ENCODE data around the gene OTOA. TPM values are rescaled to one million over a fixed set of nuclear protein-coding genes. Genes with fewer than 3 reads are reported as not detected.
"Not testable (repeated sequence)": the region's sequence is repeated elsewhere in the genome, so short reads cannot be mapped to it uniquely, and the experiment has no call there.

Gene OTOA
- total RNA-seq, 1 donor from 2014 or later: not detected

DNA sequence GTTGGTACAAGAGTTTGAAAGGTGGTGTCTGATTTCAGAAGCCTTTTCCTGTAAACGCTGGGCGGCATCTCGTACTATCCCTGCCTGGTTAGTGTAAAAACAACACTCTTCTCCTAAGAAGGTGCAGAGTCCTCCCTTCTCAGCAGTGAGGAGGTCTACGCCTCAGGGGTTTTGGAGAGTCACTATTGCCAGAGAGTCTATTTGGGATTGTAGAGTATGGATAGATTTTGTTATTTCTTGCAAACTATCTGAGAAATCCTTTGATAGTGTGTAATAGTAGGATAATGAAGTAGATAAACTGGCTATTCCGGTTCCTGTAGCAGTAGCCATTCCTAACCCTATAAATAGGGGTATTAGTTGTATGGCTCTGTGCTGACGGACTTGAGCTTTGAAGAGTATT lies 32.9 kb upstream of the OTOA start:
- Mint-ChIP-seq H3K36me3 (ENCODE audit: low read depth) (peaks cover 36% of the 10 kb centered on the region), H3K4me1 (ENCODE audit: low read depth) (peaks cover 26% of the 10 kb centered on the region)
- H3K27me3 Mint-ChIP-seq (ENCODE audit: insufficient read depth); H3K9me3 Mint-ChIP-seq; DNase-seq (ENCODE audit: low spot score); intact Hi-C loops (cut with micrococcal nuclease); H3K27ac Mint-ChIP-seq; H3K4me3 Mint-ChIP-seq: not testable (repeated sequence)

DNA sequence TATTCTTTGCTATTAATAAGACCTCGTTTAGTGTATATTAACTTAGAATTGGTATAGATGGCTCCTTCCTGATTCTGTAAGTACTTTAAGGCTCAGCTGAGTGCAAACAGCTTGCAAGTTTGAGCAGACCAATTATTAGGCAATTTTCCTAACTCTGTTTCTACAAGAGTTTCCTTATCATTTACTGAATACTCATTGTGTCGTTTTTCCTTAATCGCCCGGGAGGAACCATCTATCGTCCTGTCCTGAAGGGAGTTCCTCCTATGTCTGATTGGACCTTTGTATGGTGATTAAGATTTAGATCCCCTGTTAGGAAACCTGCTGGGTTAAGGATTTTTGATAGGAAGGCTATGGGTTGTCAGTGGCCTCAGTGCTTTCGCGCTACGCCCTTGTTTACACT lies 32.4 kb upstream of the OTOA start:
- H3K9me3 Mint-ChIP-seq; intact Hi-C loops (cut with micrococcal nuclease); H3K27me3 Mint-ChIP-seq (ENCODE audit: insufficient read depth); H3K27ac Mint-ChIP-seq; H3K4me3 Mint-ChIP-seq; DNase-seq (ENCODE audit: low spot score): not testable (repeated sequence)
- Mint-ChIP-seq H3K36me3 (ENCODE audit: low read depth) (peaks cover 33% of the 10 kb centered on the region), H3K4me1 (ENCODE audit: low read depth) (peaks cover 20% of the 10 kb centered on the region)

DNA sequence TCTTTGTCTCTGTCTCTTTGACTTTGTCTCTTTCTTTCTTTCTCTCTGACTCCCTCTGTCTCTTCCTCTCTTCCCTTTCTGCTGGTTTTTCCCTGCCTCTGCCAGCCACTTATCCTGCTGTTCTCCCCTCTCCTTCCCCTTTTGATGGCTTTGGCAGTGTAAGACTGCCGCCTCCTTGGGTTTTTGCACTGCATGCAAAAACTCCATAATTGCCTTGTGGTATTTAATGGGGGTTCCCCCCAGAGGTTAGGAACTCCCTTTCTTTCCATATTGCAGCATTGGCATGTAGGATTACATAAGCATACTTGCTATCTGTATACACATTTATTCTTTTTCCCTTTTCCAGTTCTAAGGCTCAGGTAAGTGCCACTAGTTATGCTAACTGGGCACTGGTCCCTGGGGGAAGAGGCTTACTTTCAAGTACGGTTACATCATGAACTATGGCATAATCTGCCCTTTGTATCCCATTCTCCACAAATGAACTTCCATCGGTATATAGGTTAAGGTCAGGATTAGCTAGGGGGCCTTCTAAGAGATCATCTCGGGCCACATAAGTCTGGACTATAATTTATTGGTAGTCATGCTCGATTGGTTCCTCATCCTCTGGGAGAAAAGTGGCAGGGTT lies 31.7 kb upstream of the OTOA start:
- H3K27me3 Mint-ChIP-seq (ENCODE audit: insufficient read depth); intact Hi-C loops (cut with micrococcal nuclease); H3K9me3 Mint-ChIP-seq; H3K4me3 Mint-ChIP-seq; DNase-seq (ENCODE audit: low spot score); H3K27ac Mint-ChIP-seq: not testable (repeated sequence)
- Mint-ChIP-seq H3K36me3 (ENCODE audit: low read depth) (peaks cover 28% of the 10 kb centered on the region), H3K4me1 (ENCODE audit: low read depth) (peaks cover 14% of the 10 kb centered on the region)

DNA sequence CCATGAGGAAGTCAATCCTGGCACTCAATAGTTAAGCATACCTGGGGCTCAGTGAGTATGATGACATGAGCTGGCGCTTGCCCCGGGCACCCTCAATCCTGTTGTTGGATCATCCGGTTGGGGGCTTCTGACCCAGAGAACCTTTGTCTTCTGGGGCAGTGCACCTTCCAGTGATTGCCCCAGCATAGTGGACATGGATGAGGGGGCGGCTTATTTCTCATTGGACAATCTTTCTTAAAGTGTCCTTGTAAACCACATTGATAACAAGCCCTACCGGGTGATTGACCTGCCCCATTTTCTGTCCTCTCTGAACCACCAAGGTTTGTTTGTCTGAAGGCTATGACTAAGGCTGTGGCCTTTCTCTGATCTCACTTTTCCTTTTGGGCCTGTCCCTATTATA lies 29.6 kb upstream of the OTOA start:
- no peaks in the 10 kb centered on the region for H3K9me3 Mint-ChIP-seq
- intact Hi-C loops (cut with micrococcal nuclease): no loop called here
- H3K36me3 Mint-ChIP-seq (ENCODE audit: low read depth): peaks cover 19% of the 10 kb centered on the region
- no peak overlapping the region for H3K4me3 Mint-ChIP-seq
- no peak for DNase-seq (ENCODE audit: low spot score)
- H3K4me1 Mint-ChIP-seq (ENCODE audit: low read depth): peaks cover 20% of the 10 kb centered on the region
- H3K27me3 Mint-ChIP-seq (ENCODE audit: insufficient read depth): no peaks in the 10 kb centered on the region
- no peak overlapping the region for H3K27ac Mint-ChIP-seq

DNA sequence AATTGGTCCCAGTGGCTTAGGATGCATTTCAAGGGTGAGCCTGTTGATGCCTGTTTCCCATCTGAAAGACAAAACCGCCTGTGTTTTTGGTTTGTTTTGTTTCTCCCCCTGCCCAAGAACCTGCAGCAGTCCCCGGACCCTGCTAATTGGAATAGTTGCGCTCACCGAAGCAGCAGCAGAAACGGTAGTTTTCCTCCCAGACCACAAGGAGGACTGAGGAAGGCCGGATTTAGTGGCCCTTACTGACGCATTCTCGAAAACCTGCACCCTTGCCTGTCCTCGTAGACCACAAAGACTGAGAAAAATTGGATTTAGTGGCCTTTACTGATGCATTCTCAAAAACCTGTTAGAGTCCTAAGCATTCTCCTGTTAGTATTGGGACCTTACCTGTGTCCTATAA lies 28.1 kb upstream of the OTOA start:
- intact Hi-C loops (cut with micrococcal nuclease); H3K4me3 Mint-ChIP-seq; H3K27ac Mint-ChIP-seq; H3K9me3 Mint-ChIP-seq; DNase-seq (ENCODE audit: low spot score); H3K27me3 Mint-ChIP-seq (ENCODE audit: insufficient read depth): not testable (repeated sequence)
- peaks cover 13% of the 10 kb centered on the region for H3K36me3 Mint-ChIP-seq (ENCODE audit: low read depth)
- peaks cover 20% of the 10 kb centered on the region for H3K4me1 Mint-ChIP-seq (ENCODE audit: low read depth)

DNA sequence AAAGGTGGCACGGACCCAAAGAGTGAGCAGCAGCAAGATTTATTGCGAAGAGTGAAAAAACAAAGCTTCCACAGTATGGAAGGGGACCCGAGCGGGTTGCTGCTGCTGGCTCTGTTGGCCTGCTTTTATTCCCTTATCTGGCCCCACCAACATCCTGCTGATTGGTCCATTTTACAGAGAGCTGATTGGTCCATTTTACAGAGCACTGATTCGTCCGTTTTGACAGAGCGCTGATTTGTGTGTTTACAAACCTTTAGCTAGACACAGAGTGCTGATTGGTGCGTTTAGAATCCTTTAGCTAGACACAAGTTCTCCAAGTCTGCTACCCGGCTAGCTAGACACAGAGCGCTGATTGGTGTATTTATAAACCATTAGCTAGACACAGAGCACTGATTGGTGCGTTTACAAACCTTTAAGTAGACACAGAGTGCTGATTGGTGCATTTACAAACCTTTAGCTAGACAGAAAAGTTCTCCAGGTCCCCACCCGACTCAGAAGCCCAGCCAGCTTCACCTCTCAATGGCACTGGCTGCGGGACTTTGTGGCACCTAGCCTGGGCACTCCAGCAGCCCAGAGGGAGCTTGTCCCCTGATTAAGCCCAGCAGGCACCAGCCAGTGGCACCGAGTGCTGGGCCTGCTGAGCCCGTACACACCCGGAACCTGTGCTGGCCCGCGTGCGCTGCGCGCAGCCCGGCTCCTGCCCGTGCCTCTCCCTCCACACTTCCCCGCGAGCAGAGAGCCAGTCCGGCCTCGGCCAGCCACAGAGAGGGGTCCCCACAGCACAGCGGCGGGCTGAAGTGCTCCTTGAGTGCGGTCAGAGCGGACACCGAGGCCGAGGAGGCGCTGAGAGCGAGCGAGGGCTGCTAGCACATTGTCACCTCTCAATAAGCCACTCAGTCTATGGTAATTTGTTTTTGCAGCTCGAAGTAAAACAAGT lies 26.5 kb upstream of the OTOA start:
- Mint-ChIP-seq H3K4me1 (ENCODE audit: low read depth) (peaks cover 12% of the 10 kb centered on the region), H3K36me3 (ENCODE audit: low read depth) (peaks cover 8% of the 10 kb centered on the region), H3K27me3 (ENCODE audit: insufficient read depth) (no peaks in the 10 kb centered on the region), H3K4me3 (no peak overlapping the region), H3K27ac (no peak overlapping the region), H3K9me3 (no peaks in the 10 kb centered on the region)
- intact Hi-C loops (cut with micrococcal nuclease): no loop called here
- DNase-seq (ENCODE audit: low spot score): no peak

DNA sequence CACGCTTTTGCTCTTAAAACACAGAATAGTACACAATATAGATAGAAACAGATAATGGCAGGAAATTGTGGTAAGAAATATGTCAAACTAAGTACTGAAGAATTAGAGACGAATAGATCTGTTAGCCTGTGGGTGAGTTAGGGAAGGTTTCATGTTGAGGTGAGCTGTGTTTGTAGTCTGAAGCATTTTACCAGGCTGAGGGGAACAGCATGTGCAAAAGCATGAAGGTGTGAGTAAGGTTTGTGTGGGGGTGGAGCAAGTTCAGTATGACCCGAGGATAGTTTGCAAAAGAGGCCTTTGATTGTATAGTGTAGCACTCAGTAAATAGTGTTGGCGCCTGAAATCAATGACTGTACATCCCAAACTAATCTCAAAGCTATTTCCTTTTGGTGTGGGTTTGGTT lies 25.2 kb upstream of the OTOA start:
- peaks cover 9% of the 10 kb centered on the region for H3K4me1 Mint-ChIP-seq (ENCODE audit: low read depth)
- no peaks in the 10 kb centered on the region for H3K27me3 Mint-ChIP-seq (ENCODE audit: insufficient read depth)
- peak overlapping the region; percentile 35 for H3K27ac Mint-ChIP-seq
- peaks cover 8% of the 10 kb centered on the region for H3K36me3 Mint-ChIP-seq (ENCODE audit: low read depth)
- H3K4me3 Mint-ChIP-seq: no peak overlapping the region
- H3K9me3 Mint-ChIP-seq: no peaks in the 10 kb centered on the region
- no peak for DNase-seq (ENCODE audit: low spot score)
- intact Hi-C loops (cut with micrococcal nuclease): no loop called here

DNA sequence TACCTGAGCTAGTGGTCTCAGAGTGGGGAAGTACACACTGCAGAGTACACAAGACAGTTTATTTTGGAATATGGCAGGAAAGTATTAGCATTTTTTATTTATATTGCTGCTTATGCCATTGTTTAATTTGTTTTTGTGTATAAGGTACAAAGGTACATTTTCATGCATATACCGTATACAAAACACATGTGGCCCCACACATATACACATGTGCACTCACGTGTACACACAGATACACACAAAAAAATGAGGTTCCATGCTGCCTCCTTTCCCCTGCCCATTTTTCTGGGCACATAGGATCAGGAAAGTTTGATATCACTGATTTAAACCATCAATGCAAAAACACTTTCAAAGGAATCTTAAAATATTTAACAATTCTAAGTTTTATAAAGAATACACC lies 24.3 kb upstream of the OTOA start:
- H3K36me3 Mint-ChIP-seq (ENCODE audit: low read depth): peaks cover 11% of the 10 kb centered on the region
- H3K4me3 Mint-ChIP-seq: no peak overlapping the region
- peaks cover 9% of the 10 kb centered on the region for H3K4me1 Mint-ChIP-seq (ENCODE audit: low read depth)
- no peak overlapping the region for H3K27ac Mint-ChIP-seq
- H3K9me3 Mint-ChIP-seq: no peaks in the 10 kb centered on the region
- H3K27me3 Mint-ChIP-seq (ENCODE audit: insufficient read depth): no peaks in the 10 kb centered on the region
- no peak for DNase-seq (ENCODE audit: low spot score)
- intact Hi-C loops (cut with micrococcal nuclease): no loop called here

DNA sequence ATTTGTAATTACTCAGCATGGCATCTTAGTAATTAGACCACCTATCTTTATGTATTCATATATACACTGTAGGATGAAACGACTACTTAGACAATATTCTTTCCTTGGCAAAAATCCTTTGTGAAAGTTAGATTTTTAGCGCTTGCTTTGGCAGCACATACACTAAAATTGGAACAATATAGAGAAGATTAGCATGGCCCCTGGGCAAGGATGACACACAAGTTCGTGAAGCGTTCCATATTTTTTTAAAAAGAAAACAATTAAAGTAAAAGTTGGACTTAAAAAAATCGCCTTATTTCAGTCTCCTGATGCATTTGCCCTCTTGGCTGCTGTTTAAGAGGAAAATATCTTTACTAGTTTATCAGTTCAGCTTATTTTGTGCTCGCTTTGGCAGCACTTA lies 21.9 kb upstream of the OTOA start:
- H3K9me3 Mint-ChIP-seq: no peaks in the 10 kb centered on the region
- H3K36me3 Mint-ChIP-seq (ENCODE audit: low read depth): peaks cover 3% of the 10 kb centered on the region
- H3K4me1 Mint-ChIP-seq (ENCODE audit: low read depth): peaks cover 31% of the 10 kb centered on the region
- no peak overlapping the region for H3K4me3 Mint-ChIP-seq
- no peak for DNase-seq (ENCODE audit: low spot score)
- intact Hi-C loops (cut with micrococcal nuclease): loop anchor here (10.0 kb wide), 2 partner anchors 137 to 553 kb away; no protein-coding TSS in a partner anchor
- no peak overlapping the region for H3K27ac Mint-ChIP-seq
- no peaks in the 10 kb centered on the region for H3K27me3 Mint-ChIP-seq (ENCODE audit: insufficient read depth)

DNA sequence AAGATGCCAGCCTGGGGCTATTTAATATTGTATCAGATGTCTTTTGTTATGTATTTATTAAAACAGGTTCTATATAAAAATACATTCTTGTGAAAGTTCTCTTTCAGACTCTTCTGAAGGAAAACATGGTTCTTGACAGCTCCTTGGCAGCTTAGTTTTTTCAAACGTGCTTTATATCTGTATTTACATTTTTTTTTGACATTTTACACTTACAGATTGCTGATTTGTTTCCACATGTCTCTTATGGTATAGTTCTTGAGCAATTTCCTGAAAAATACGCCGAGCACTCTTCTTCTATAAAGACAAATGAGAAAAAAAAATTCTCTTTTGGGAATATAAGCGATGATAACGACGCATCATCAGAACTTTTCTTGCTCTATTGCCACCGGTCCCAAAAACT lies 20.9 kb upstream of the OTOA start:
- H3K4me3 Mint-ChIP-seq: no peak overlapping the region
- peaks cover 5% of the 10 kb centered on the region for H3K36me3 Mint-ChIP-seq (ENCODE audit: low read depth)
- H3K27ac Mint-ChIP-seq: no peak overlapping the region
- no peaks in the 10 kb centered on the region for H3K27me3 Mint-ChIP-seq (ENCODE audit: insufficient read depth)
- H3K4me1 Mint-ChIP-seq (ENCODE audit: low read depth): peaks cover 39% of the 10 kb centered on the region
- intact Hi-C loops (cut with micrococcal nuclease): loop anchor here (10.0 kb wide), 2 partner anchors 138 to 552 kb away; no protein-coding TSS in a partner anchor
- H3K9me3 Mint-ChIP-seq: no peaks in the 10 kb centered on the region
- DNase-seq (ENCODE audit: low spot score): no peak

DNA sequence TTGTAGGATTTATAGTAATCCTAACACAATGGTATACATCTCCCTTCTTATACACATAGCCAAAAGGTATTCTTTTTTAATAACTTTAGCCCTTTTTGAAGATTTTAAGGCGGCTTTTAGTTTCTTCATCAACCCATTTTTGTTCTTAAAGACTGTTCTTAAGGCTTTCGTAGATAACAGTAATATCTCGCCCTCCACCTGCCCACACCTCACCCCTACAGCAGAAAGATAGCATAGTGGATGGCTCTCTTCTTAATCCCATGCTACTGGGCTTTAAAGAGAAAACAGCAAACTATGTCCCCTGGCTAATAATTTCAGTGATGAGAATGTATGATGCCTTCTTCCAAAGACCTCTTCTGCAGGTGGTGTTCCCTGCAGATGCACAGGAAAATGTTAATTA lies 20.0 kb upstream of the OTOA start:
- Mint-ChIP-seq H3K27ac (no peak overlapping the region), H3K4me3 (no peak overlapping the region), H3K4me1 (ENCODE audit: low read depth) (peaks cover 38% of the 10 kb centered on the region), H3K36me3 (ENCODE audit: low read depth) (peaks cover 5% of the 10 kb centered on the region), H3K27me3 (ENCODE audit: insufficient read depth) (no peaks in the 10 kb centered on the region), H3K9me3 (no peaks in the 10 kb centered on the region)
- DNase-seq (ENCODE audit: low spot score): no peak
- intact Hi-C loops (cut with micrococcal nuclease): loop anchor here (10.0 kb wide), 2 partner anchors 139 to 551 kb away; no protein-coding TSS in a partner anchor

DNA sequence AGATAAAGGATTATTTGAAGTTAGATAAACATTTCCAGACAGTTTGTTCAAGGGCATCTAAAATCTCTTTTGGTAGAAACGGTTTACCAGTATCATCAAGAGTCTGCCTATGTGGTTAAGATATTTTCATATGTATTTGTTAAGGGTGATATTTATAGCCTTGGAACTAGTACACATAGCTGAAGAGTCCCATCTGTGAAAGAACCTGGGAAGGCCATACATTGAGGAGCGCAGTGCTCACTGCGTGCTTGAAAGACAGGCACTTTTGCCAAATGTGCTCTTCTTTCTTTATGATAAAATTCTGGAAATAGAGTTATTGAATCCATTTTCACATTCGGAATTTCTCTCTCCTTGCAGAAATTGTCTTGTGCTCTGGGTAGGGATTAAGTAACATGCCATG lies 19.1 kb upstream of the OTOA start:
- DNase-seq (ENCODE audit: low spot score): no peak
- no peaks in the 10 kb centered on the region for H3K9me3 Mint-ChIP-seq
- no peaks in the 10 kb centered on the region for H3K27me3 Mint-ChIP-seq (ENCODE audit: insufficient read depth)
- intact Hi-C loops (cut with micrococcal nuclease): loop anchor here (1.0 to 10.0 kb wide), 5 partner anchors 13 to 550 kb away; no protein-coding TSS in a partner anchor
- peak overlapping the region; percentile 69 for H3K27ac Mint-ChIP-seq
- peak overlapping the region; percentile 69 for H3K4me3 Mint-ChIP-seq
- H3K4me1 Mint-ChIP-seq (ENCODE audit: low read depth): peaks cover 36% of the 10 kb centered on the region
- H3K36me3 Mint-ChIP-seq (ENCODE audit: low read depth): peaks cover 5% of the 10 kb centered on the region

DNA sequence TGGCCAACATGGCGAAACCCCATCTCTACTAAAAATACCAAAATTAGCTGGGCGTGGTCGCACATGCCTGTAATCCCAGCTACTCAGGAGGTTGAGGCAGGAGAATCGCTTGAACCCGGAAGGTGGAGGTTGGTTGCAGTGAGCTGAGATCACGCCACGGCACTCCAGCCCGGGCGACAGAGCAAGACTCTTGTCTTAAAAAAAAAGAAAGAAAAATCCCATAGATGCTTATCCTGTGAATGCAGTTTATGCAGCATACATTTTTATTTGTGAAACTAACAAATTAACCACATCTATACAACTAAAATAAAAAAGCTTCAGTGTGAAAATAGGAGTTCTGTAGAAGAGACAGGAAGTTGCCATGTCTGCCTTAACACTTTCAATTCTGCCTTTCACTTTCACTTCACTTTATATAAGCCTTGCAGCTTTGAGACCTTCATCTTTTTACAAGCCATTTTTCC lies 18.5 kb upstream of the OTOA start:
- Mint-ChIP-seq H3K4me1 (ENCODE audit: low read depth) (peaks cover 36% of the 10 kb centered on the region), H3K27ac (peak overlapping the region; percentile 69), H3K36me3 (ENCODE audit: low read depth) (peaks cover 5% of the 10 kb centered on the region), H3K27me3 (ENCODE audit: insufficient read depth) (no peaks in the 10 kb centered on the region), H3K4me3 (peak overlapping the region; percentile 69), H3K9me3 (no peaks in the 10 kb centered on the region)
- intact Hi-C loops (cut with micrococcal nuclease): loop anchor here (1.0 to 10.0 kb wide), 5 partner anchors 12 to 550 kb away; no protein-coding TSS in a partner anchor
- DNase-seq (ENCODE audit: low spot score): no peak

Data from activated T-helper 1 cell treated with anti-CD3 and anti-CD28 coated beads, Interleukin-12 subunit alpha, Interleukin-12 subunit beta, Interleukin-2, Interleukin-4 antibody, amounts not matched to agents 30 ng/mL and 10 ng/mL and 1 ng/mL, durations not matched to agents 14 hours and 24 hours and 36 hours (primary cell).